Stimulated activated CD8-positive, alpha-beta memory T cell treated with anti-CD3 and anti-CD28 coated beads, Interleukin-7, amount 100 ng/mL, for 1 hour (primary cell): Measurements from ENCODE around the gene POC1B.
"Not testable (repeated sequence)": the region's sequence is repeated elsewhere in the genome, so short reads cannot be mapped to it uniquely, and the experiment has no call there.

Experiments used
- DNase-seq, 2 donors: peaks; one replicate each; pipeline ENCODE4 v3.0.0-alpha.2; 2020; ENCODE audit warnings: low read depth in 2 of 2

Gene POC1B

GRCh38 chr12:89464974-89465592, 60.8 kb downstream of the POC1B start:
- DNase-seq: no peak

GRCh38 chr12:89461649-89462612, 63.9 kb downstream of the POC1B start:
- no peak for DNase-seq

- DNase-seq: no peak
These were observed 64.7 kb downstream of the POC1B start for GRCh38 chr12:89461190-89461589.

GRCh38 chr12:89459279-89459678, 66.6 kb downstream of the POC1B start:
- not testable (repeated sequence) for DNase-seq

GRCh38 chr12:89456565-89456964, 69.3 kb downstream of the POC1B start:
- DNase-seq: no peak

- DNase-seq: no peak
These were observed 71.6 kb downstream of the POC1B start for GRCh38 chr12:89454080-89454848.

- no peak for DNase-seq
These were observed 72.5 kb downstream of the POC1B start for GRCh38 chr12:89453121-89453978.

GRCh38 chr12:89451841-89452251, 74.0 kb downstream of the POC1B start:
- no peak for DNase-seq

GRCh38 chr12:89450907-89451306, 74.9 kb downstream of the POC1B start:
- DNase-seq: no peak

GRCh38 chr12:89448951-89449371, 76.9 kb downstream of the POC1B start:
- no peak for DNase-seq

GRCh38 chr12:89448526-89448925, 77.3 kb downstream of the POC1B start:
- DNase-seq: no peak

- no peak for DNase-seq
These were observed 85.9 kb downstream of the POC1B start for GRCh38 chr12:89439941-89440340.

- DNase-seq: no peak
These were observed 88.6 kb downstream of the POC1B start for GRCh38 chr12:89437231-89437630.

- DNase-seq: no peak
These were observed 89.8 kb downstream of the POC1B start for GRCh38 chr12:89436062-89436461.

GRCh38 chr12:89433634-89434033, 92.2 kb downstream of the POC1B start:
- DNase-seq: no peak

- no peak for DNase-seq
These were observed 93.5 kb downstream of the POC1B start for GRCh38 chr12:89432396-89432795.

- DNase-seq: no peak
These were observed 96.3 kb downstream of the POC1B start for GRCh38 chr12:89429528-89429927.

GRCh38 chr12:89427508-89428156, 98.2 kb downstream of the POC1B start:
- no peak for DNase-seq

- DNase-seq: no peak
These were observed 101.0 kb downstream of the POC1B start for GRCh38 chr12:89424846-89425245.

- no peak for DNase-seq
These were observed 101.5 kb downstream of the POC1B start for GRCh38 chr12:89424389-89424788.
